H9 (cell line): ENCODE data around the gene POLR1C. TPM values are rescaled to one million over a fixed set of nuclear protein-coding genes. Genes with fewer than 3 reads are reported as not detected.

ENCODE experiments used
- DNase-seq: peaks from one replicate; pipeline ENCODE4 v3.0.0-alpha.2; 2017
- H2AFZ ChIP-seq: one replicate; pipeline ENCODE4 v1.6.1; 2013; ENCODE audit warnings: mild to moderate bottlenecking, low read length, control low read depth, moderate library complexity
- H2AK5ac ChIP-seq: 2 replicates; pipeline ENCODE4 v1.6.1; 2013; ENCODE audit warnings: low read length, control low read depth, mixed read lengths; ENCODE audit not compliant: insufficient read length
- H2BK120ac ChIP-seq: one replicate; pipeline ENCODE4 v1.6.1; 2013; ENCODE audit warnings: low read depth, mild to moderate bottlenecking, low read length, control low read depth, inconsistent platforms; ENCODE audit not compliant: poor library complexity, severe bottlenecking
- H2BK12ac ChIP-seq: 2 replicates; pipeline ENCODE4 v1.6.1; 2013; ENCODE audit warnings: low read length, control low read depth, mixed read lengths, low read depth; ENCODE audit not compliant: insufficient read length
- H2BK15ac ChIP-seq: 2 replicates; pipeline ENCODE4 v1.6.1; 2013; ENCODE audit warnings: low read depth, low read length, control low read depth
- H2BK20ac ChIP-seq: one replicate; pipeline ENCODE4 v1.6.1; 2013; ENCODE audit warnings: low read depth, mild to moderate bottlenecking, low read length, control low read depth, inconsistent platforms; ENCODE audit not compliant: poor library complexity, severe bottlenecking
- H2BK5ac ChIP-seq: 2 replicates; pipeline ENCODE4 v1.6.1; 2013; ENCODE audit warnings: low read length, control low read depth, mixed read lengths; ENCODE audit not compliant: insufficient read length
- H3K14ac ChIP-seq: 2 replicates; pipeline ENCODE4 v1.6.1; 2013; ENCODE audit warnings: low read length, control low read depth; ENCODE audit not compliant: insufficient read depth
- H3K18ac ChIP-seq: 2 replicates; pipeline ENCODE4 v1.6.1; 2013; ENCODE audit warnings: low read depth, mild to moderate bottlenecking, mixed read lengths, low read length, control low read depth; ENCODE audit not compliant: insufficient read length
- H3K23ac ChIP-seq: 2 replicates; pipeline ENCODE4 v1.6.1; 2013; ENCODE audit warnings: low read length, control low read depth, mixed read lengths, low read depth; ENCODE audit not compliant: insufficient read length
- H3K23me2 ChIP-seq: 2 replicates; pipeline ENCODE4 v1.6.1; 2013; ENCODE audit warnings: low read depth, mild to moderate bottlenecking, mixed read lengths, low read length, control low read depth; ENCODE audit not compliant: insufficient read length, poor library complexity, severe bottlenecking
- H3K27ac ChIP-seq: 2 replicates; pipeline ENCODE4 v1.5.1; 2013; ENCODE audit warnings: low read length, control low read depth, mixed read lengths, low read depth; ENCODE audit not compliant: insufficient read length
- H3K27me3 ChIP-seq: 2 replicates; pipeline ENCODE4 v1.6.1; 2013; ENCODE audit warnings: low read length, control low read depth, inconsistent platforms; ENCODE audit not compliant: insufficient read depth
- H3K4ac ChIP-seq: 2 replicates; pipeline ENCODE4 v1.6.1; 2013; ENCODE audit warnings: low read depth, mild to moderate bottlenecking, control low read depth, inconsistent platforms, low read length, moderate library complexity
- H3K4me1 ChIP-seq: 2 replicates; pipeline ENCODE4 v1.6.1; 2013; ENCODE audit warnings: low read length, control low read depth, inconsistent platforms; ENCODE audit not compliant: insufficient read depth
- H3K4me2 ChIP-seq: 2 replicates; pipeline ENCODE4 v1.6.1; 2013; ENCODE audit warnings: low read length, control low read depth, mixed read lengths; ENCODE audit not compliant: insufficient read length, insufficient read depth
- H3K56ac ChIP-seq: 2 replicates; pipeline ENCODE4 v1.6.1; 2013; ENCODE audit warnings: low read depth, mild to moderate bottlenecking, mixed read lengths, low read length, control low read depth; ENCODE audit not compliant: insufficient read length
- H3K79me1 ChIP-seq: 2 replicates; pipeline ENCODE4 v1.6.1; 2013; ENCODE audit warnings: low read depth, mild to moderate bottlenecking, moderate library complexity, low read length, control low read depth, inconsistent platforms; ENCODE audit not compliant: insufficient read depth, poor library complexity, severe bottlenecking
- H3K79me2 ChIP-seq: 2 replicates; pipeline ENCODE4 v1.6.1; 2013; ENCODE audit warnings: low read length, control low read depth, inconsistent platforms; ENCODE audit not compliant: insufficient read depth
- H3K9ac ChIP-seq: 2 replicates; pipeline ENCODE4 v1.6.1; 2013; ENCODE audit warnings: low read length, control low read depth, mixed read lengths; ENCODE audit not compliant: insufficient read length; ENCODE audit errors: extremely low read depth
- H3K9me3 ChIP-seq: one replicate; pipeline ENCODE4 v1.6.1; 2013; ENCODE audit warnings: low read depth, low read length, inconsistent platforms; ENCODE audit not compliant: control insufficient read depth
- H3T11ph ChIP-seq: one replicate; pipeline ENCODE4 v1.6.1; 2013; ENCODE audit warnings: mild to moderate bottlenecking, low read length, control low read depth, inconsistent platforms
- H4K20me1 ChIP-seq: one replicate; pipeline ENCODE4 v1.6.1; 2013; ENCODE audit not compliant: control insufficient read depth, insufficient read length, insufficient read depth
- H4K5ac ChIP-seq: 2 replicates; pipeline ENCODE4 v1.6.1; 2013; ENCODE audit warnings: low read depth, mild to moderate bottlenecking, mixed read lengths, low read length, control low read depth; ENCODE audit not compliant: insufficient read length
- H4K8ac ChIP-seq: replicated peaks from 2 replicates; pipeline ENCODE4 v1.6.1; 2013; ENCODE audit warnings: low read length, control low read depth, mixed read lengths, low read depth; ENCODE audit not compliant: insufficient read length
- H4K91ac ChIP-seq: 2 replicates; pipeline ENCODE4 v1.6.1; 2013; ENCODE audit warnings: low read depth, mild to moderate bottlenecking, moderate library complexity, mixed read lengths, low read length, control low read depth; ENCODE audit not compliant: insufficient read length
- H3K27ac Mint-ChIP-seq, 3 experiments: 2 replicates in 2 of 3; 3 replicates in 1 of 3; pipeline ENCODE4 v1.8.0; 2020 to 2021; ENCODE audit warnings: mixed read lengths in 3 of 3, mild to moderate bottlenecking in 1 of 3, moderate library complexity in 1 of 3
- H3K27me3 Mint-ChIP-seq: 2 replicates; pipeline ENCODE4 v1.8.0; 2021; ENCODE audit warnings: low read depth, mild to moderate bottlenecking, moderate library complexity, mixed read lengths
- H3K36me3 Mint-ChIP-seq, 3 experiments: 2 replicates in 2 of 3; 3 replicates in 1 of 3; pipeline ENCODE4 v1.8.0; 2020 to 2021; ENCODE audit warnings: low read depth in 3 of 3, mixed read lengths in 3 of 3; ENCODE audit not compliant: insufficient read depth in 1 of 3
- H3K4me1 Mint-ChIP-seq, 2 experiments: 2 replicates each; pipeline ENCODE4 v1.8.0; 2020; ENCODE audit warnings: mixed read lengths in 2 of 2
- H3K4me3 Mint-ChIP-seq, 2 experiments: 2 replicates in 1 of 2; 3 replicates in 1 of 2; pipeline ENCODE4 v1.8.0; 2020 to 2021; ENCODE audit warnings: mild to moderate bottlenecking in 2 of 2, mixed read lengths in 2 of 2, moderate library complexity in 1 of 2
- H3K9me3 Mint-ChIP-seq, 2 experiments: 2 replicates in 1 of 2; 3 replicates in 1 of 2; pipeline ENCODE4 v1.8.0; 2020; ENCODE audit warnings: mild to moderate bottlenecking in 2 of 2, mixed read lengths in 2 of 2, moderate library complexity in 1 of 2
- CTCF ChIP-seq: fragments of 200-600 bp; sonication (generic); conservative IDR thresholded peaks from 3 replicates; pipeline ENCODE4 v1.8.0; 2021; ENCODE audit warnings: antibody characterized with exemption, mild to moderate bottlenecking
- WGBS: extraction: QIAGEN DNeasy Blood & Tissue Kit; methylation state at CpG from one replicate; pipeline ENCODE4 v1.1.7; 2013; ENCODE audit warnings: missing lambda C conversion rate, low lambda C conversion rate, mixed read lengths; ENCODE audit not compliant: insufficient read length; ENCODE audit errors: extremely low coverage; 5-methylcytosine and 5-hydroxymethylcytosine counted together
- total RNA-seq: library from RNA; stranded (reverse); gene quantifications from 2 replicates; pipeline ENCODE4 v1.2.1, GENCODE V29; 2021

Gene POLR1C
- total RNA-seq, 1 experiment from 2014 or later: 75.8 TPM

- no peaks in the 10 kb centered on the region for H4K20me1 ChIP-seq
- H3K4me1 ChIP-seq: peaks cover 3% of the 10 kb centered on the region; the same call in 1 of the 2 replicates
- H3K18ac ChIP-seq: no peak overlapping the region
- peak overlapping the region in 2 of 3 experiments; percentile 81 to 95; a peak in 4 of 7 replicates for H3K27ac Mint-ChIP-seq
- H2BK20ac ChIP-seq: no peak overlapping the region
- peak; percentile 31 for DNase-seq
- TF ChIP-seq CTCF: no peak
- no peak overlapping the region for H2AK5ac ChIP-seq
- no peak overlapping the region for H3K4ac ChIP-seq
- no peak overlapping the region for H2BK120ac ChIP-seq
- H3K4me1 Mint-ChIP-seq: peaks cover 12 to 16% of the 10 kb centered on the region in 2 experiments
- no peaks in the 10 kb centered on the region for H3K23me2 ChIP-seq
- no peak overlapping the region for H3K9ac ChIP-seq
- H2BK5ac ChIP-seq: no peak overlapping the region
- H2BK15ac ChIP-seq: no peak overlapping the region
- H3K9me3 ChIP-seq: no peaks in the 10 kb centered on the region
- H3K79me1 ChIP-seq: no peaks in the 10 kb centered on the region
- H4K5ac ChIP-seq: no peak overlapping the region
- H2BK12ac ChIP-seq: no peak overlapping the region
- H4K91ac ChIP-seq: no peak overlapping the region
- no peak overlapping the region for H3K4me3 Mint-ChIP-seq
- no peak overlapping the region for H3K56ac ChIP-seq
- H4K8ac ChIP-seq: no peak overlapping the region
- H3K27me3 ChIP-seq: no peaks in the 10 kb centered on the region
- no peak overlapping the region for H3T11ph ChIP-seq
- no peak overlapping the region for H3K27ac ChIP-seq
- no peaks in the 10 kb centered on the region for H3K79me2 ChIP-seq
- H3K9me3 Mint-ChIP-seq: no peaks in the 10 kb centered on the region
- no peak overlapping the region for H3K4me2 ChIP-seq
- H3K14ac ChIP-seq: no peak overlapping the region
- WGBS: no CpG with 5 or more reads among the region's 13 CpGs
- no peak overlapping the region for H2AFZ ChIP-seq
- no peaks in the 10 kb centered on the region for H3K36me3 Mint-ChIP-seq
- no peak overlapping the region for H3K23ac ChIP-seq
- H3K27me3 Mint-ChIP-seq: peaks cover 6% of the 10 kb centered on the region
Measured at GRCh38 chr6:43468748-43469681, 47.9 kb upstream of the POLR1C start.
